ENCODE data around the gene CWF19L1.

The CWF19L1 gene

DNA sequence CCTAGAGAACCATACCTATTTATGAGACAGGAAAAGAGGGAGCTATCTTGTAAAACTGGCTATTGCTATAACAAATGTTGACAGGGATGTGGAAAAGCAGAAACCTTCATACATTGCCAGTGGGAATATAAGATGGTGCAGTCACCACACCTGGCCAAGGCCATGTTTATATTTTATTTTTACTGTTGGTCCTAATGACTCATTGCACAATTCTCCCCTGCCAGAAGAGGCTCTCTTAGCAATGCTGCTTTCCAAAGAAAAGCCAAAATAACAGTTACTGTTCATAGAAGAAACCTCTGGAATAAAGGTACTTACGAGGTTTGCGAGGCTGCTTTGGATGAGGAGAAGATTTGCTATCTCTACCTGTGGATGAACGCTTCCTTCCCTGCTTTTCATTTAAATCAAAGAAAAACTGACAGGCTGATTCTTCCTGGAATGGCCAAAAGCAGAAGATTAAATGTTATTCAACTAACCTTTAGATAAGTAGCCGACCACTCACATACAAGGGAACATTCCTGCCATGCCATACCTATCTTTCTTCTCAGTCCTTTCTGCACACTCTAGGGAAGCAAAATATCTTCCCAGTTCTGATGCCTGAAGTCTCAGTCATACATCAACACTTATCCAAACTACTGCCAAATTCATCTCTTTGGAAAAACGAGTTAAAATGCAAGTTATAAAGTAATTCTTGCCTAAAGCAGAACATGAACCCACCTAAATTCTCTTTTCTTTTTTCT, 21.8 kb downstream of the CWF19L1 start:
- no peak for DNase-seq

DNA sequence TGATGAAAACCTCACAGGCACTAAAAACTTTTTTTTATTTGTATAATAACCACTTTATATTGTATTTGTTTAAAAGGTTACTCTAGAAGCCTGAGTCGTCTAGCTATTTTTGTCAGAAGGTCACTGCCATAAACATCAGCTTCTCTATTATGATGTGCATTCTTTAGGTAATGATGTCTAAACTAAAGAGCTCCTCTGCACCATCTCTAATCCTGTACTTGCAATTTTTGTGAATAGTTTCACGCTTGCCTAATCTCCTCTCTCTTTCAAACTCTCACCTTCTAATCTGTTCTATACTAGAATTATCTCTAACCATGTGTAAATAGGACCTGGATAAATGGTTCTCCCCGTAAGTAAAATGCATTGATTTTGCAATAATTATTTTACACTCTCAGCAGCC, 27.6 kb downstream of the CWF19L1 start:
- no peak for DNase-seq

DNA sequence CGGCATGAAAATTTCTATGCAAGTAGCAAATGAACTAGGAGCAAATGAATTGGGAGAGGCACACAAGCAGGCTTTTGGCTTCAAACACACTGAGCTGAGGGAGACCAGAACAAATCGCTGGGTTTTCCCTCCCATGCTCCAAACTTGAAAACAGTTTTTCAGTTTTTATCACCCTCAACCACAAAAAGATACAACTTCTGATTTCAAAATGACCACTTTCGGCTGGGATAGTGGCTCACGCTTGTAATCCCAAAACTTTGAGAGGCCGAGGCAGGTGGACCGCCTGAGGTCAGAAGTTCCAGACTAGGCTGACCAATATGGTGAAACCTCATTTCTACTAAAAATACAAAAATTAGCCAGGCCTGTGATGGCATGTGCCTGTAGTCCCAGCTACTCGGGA, 29.0 kb downstream of the CWF19L1 start:
- no peak for DNase-seq

DNA sequence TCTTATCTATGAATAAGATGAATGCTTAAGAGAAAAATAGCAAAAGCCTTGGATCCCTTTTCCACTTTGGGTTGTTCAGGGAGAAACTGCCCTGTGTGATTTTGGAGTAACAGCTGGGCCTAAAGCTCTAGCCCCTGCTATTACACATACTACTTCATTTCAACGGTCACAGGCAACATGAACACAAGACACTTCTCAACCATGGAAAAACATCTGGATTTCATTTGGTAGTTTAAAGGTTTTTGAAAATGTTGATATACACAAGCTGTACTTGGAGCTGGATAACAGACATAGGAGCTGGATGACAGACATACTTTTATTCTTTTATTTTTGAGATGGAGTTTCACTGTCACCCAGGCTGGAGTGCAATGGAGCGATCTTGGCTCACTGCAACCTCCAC, 35.3 kb downstream of the CWF19L1 start:
- DNase-seq: no peak

DNA sequence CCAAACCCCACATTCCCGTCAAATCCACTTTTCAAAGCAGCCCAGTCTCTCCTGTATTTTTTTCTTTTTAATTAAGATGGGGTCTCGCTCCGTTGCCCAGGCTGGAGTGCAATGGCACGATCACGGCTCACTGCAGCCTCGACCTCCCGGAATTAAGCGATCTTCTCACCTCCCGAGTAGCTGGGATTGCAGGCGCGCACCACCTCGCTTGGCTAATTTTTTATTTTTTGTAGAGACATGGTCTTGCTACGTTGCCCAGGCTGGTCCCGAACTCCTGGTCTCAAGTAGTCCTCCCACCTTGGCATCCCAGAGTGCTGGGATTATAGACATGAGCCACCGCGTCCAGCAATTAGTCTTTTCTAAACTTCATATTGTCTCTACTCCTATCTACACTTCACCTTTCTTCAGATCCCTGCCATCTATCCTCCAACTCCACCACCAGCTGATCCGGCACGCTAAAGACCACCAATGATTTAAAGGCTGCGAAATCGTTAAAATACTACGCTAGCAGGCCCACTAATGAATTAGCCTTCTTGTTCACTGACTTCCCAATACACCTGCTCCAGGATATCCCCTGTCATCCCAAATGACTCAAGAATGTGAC, 37.5 kb downstream of the CWF19L1 start:
- DNase-seq: no peak

DNA sequence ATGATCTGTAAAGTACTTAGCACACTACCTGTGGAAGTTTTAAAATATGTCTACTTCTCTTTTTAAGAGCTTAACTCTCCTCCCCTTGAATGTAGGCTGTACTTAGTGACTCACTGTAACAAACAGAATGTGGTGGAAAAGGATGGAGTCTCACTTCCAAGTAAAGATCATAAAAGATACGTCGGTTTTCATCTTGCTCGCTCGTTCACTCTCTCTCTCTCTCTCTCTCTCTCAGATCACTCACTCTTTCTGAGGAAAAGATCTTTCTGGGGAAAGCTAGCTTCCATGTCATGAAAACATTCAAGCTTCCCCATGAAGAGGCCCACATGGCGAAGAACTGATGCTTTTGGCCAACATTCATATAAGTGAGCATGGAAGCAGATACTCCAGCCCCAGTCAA, 43.6 kb downstream of the CWF19L1 start:
- no peak for DNase-seq

DNA sequence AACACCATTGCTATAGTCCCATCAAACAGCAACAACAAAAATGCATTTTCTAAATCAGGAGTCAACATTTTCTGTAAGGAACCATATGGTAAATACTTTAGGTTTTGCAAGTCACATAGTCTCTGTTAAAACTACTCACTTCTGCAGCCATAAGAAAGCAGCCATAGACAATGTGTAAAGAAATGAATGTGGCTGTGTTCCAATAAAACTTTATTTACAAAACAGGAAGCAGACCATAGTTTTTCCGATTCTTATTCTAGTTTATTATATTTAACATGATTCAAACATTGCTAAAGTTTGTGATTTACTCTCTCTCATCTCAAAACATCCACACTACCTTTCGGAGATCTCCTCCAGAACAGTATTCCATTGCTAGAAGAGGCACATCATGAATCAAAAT, 44.9 kb downstream of the CWF19L1 start:
- no peak for DNase-seq

DNA sequence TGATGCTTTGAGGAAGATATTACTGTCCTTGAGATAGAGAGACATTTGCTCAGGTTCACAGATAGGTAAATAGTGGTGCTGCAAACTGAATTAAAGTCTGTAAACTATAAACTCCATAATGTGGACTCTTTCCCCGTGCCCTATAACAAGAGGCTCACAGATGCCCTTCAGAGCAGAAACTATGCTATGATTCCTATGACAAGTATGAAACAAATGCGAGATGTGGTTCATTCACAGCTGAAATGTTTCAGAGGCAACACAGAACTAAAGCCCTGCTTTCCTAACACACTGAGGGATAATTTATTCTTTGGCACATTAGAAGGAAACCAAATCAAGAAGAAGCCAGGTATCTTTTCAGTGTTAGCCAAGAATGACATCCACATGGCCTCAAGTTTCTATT, 51.4 kb downstream of the CWF19L1 start:
- no peak for DNase-seq

DNA sequence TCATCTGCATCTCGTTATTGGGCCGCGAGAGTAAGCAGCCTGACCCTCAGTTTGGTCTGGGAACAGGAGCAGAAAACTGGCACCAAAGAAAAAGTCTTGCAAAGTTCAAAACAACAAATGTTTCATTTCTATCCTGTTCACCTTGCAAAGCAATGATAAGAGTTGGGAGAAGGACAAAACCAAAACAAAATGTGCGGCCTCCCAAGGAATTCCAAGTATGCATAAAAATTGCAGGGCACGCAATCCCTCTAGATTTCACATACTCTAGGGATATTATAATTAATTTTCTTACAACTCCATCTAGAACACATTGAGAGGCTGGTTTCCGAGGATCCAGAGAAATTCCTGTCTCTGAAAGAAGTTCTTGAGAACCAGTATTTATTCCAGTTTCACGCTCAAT, 58.1 kb downstream of the CWF19L1 start:
- no peak for DNase-seq

DNA sequence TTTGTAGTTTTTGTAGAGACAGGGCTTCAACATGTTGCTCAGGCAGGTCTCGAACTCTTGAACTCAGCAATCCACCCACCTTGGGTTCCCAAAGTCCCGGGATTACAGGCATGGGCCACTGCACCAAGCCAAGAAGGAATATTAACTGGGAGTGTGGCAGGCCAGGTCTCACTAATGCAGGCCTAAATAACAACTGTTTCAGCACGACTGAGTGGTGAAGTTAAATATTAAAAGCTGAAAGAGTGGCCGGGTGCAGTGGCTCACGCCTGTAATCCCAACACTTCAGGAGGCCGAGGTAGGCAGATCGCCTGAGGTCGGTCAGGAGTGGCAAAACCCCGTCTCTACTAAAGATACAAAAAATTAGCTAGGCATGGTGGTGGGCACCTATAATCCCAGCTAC, 59.2 kb downstream of the CWF19L1 start:
- no peak for DNase-seq

DNA sequence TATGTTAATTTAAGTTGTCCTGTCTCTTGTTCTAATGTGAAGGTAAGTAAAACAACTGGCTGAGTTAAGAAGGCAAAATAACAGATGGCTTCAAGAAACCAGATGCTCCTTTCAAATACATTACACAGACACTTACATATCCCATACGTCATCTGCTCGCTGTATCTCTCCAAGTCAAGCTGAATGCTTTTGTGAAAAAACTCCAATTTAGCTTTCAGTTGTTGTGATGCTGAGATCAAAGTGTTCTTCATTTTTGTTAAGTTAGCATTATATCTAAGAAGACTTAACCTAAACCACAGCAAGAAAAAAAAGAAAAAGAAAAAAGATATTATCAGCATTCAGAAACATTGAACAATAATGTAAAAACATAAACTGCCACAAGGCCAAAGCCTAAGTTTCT, 63.1 kb downstream of the CWF19L1 start:
- DNase-seq: no peak

DNA sequence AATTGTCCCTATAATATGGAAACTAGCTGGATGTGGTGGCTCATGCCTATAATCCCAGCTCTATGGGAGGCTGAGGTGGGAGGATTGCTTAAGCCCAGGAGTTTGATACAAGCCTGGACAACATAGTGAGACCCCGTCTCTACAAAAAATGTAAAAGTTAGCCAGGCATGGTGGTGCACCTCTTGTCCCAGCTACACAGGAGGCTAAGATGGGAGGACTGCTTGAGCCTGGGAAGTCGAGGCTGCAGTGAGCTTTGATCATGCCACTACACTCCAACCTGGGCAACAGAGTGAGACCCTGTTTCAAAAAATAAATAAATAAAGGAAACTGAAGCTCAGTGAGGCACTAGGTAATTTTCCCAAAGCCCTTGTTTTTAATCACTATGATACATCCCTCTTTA, 65.9 kb downstream of the CWF19L1 start:
- no peak for DNase-seq

DNA sequence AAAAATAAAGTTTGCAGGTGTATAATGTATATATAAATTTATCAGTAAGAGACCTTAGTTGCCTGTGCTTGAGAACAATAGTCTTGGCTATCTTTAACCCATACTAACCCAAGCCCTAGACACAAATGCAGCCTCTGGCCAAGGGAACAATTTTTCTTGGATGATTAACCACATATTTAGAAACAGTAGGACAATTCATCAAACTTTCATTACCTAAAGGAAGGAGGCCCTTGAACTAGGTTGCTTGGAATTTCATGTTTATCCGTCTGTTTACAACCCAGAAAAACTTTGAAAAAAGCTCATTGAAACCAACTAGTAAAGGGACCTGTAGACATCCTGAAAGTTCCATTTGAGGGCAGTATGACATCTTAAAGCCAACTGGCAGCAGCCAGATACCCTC, 72.7 kb downstream of the CWF19L1 start:
- DNase-seq: no peak

DNA sequence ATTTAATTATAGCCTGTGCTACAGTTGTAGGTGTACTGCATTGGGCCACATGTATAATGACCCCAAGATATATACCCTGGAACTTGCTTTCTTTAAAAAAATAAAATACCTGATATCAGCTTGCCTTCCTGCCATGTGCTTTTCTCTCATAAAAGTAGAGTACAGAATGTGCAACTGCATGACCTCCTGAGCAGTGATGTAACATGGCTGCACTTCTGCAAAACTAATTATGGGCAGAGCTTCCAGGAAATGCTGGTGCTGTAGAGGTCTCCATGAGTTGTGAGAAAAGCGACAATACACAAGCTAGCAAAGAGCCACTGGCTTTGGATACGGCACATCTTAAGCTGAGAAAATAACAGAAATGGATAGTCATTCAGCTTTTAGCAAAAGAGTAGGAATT, 75.1 kb downstream of the CWF19L1 start:
- no peak for DNase-seq

DNA sequence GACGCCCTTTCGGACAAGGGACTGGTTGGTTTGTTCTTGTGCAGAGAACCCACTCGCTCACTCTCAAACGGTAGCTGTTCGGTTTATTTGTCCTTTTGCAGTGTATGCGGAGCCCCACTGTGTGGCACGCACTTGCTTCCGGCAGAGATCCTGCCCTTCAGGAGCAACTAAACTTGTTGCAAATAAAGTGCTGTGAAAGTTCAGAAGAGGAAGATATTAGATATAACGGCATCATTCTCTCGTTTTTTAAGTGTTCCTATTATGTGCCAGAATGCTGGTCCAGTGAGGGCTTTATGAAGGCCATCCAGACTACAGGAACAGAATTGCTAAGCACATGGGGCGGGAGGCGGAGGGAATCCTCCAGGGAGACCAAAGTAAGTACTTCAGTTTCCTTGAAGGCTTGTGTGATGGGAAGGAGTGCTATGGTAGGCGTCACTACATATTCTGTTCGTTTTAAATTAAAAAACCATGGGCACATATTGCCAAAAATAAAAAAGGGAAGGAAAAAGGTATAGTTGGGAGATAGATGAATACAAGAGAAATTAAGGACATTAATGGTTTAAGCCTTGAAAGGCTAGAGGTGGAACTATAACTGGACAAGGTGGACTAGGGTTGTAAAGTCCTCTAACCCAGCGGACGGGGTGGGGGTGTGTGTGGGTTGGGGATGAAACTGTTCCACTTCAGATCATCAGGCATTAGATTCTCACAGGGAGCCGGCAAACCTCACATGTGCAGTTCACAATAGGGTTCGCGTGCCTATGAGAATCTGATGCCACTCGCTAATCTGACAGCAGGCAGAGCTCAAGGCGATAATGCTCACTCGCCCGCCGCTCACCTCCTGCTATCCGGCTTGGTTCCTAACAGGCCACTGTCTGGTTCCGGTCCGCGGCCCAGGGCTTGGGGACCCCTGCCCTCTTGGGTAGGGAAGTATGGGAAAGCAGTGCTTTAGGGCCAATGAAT, 80.9 kb downstream of the CWF19L1 start:
- no peak for DNase-seq

DNA sequence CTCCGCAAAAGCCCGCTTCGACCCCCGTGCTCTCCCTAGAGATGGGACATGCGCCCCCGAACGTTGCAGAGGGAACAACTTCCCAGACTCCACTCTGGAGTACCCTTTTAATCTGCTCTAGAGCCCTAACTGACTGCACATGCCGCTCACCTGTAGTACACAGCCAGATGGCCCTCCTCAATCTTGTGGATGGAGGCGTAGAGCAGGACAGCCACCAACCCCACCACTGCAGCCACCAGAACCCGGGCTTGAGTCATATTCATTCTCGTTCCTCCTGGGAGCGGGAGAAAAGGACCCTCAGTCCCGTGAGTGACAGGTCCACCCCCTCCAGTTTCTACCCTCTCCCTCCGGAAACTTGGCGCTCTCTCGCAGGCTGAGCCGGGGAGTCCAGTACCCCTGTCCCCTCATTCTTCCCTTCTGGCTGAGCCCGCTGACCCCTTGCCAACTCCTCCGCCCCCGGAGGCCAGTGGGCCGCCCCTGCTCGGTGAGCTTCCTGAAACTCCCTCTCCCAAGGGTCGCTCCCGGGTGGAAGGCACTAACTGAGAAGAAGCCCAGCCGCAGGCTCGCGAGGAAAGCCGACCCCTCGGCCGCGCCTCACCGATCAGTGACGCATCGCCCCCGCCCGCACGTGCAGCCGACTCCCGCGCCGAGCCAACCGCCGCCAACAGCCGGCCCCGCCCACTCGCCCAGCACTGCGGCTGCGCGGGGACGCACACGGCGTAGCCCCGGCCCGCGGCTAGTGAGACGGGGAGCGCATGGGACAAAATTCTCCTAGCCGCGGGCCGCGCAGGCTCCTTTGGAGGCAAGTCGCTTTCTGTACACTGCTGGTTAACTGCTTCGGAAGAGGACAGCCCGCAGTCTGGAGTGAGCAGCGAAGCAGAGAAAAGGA, 81.8 kb downstream of the CWF19L1 start, which contains the start of gene ERLIN1:
TSS of gene ERLIN1 (minus strand) at position 666 of the 889 bp plus-strand sequence. CDS start at position 263, 403 bp downstream.
- DNase-seq: peak; percentile 79

DNA sequence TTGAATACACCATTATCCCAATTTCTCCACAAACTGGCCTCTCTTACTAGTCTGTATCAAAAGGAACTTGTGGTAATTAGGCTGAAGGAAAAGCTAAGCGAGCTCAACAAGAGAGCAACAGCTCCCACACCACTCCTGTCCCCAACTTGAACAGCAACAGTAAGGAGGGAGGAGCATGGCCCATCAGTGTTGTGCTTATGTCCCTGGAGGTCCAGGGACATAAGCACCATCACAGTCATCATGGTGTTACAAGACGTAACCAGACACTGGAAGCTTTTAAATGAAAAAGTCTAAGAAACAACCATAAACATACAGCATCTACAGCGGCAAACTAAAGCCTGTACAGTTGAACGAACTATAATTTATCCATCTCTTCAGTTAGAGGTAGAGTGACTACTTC, 82.6 kb downstream of the CWF19L1 start:
- DNase-seq: no peak

DNA sequence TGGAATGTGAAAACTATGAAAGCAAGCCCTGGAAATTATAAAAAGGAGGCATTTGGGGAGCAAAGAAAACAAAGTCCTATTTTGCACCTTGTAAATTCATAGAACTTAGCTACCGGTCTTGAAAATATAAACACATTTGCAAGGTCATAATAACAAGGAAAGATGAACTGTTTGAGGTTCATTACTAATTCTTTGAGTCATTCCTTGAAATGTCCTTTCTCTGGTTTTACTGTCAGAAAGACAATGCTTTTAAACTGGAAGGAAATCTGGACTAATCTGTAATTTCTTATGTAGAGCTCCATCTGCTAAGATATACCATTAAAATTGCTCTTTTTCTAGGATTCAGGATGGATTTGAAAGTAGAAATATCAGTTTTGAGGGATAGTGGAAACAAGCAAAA, 83.0 kb downstream of the CWF19L1 start:
- no peak for DNase-seq

DNA sequence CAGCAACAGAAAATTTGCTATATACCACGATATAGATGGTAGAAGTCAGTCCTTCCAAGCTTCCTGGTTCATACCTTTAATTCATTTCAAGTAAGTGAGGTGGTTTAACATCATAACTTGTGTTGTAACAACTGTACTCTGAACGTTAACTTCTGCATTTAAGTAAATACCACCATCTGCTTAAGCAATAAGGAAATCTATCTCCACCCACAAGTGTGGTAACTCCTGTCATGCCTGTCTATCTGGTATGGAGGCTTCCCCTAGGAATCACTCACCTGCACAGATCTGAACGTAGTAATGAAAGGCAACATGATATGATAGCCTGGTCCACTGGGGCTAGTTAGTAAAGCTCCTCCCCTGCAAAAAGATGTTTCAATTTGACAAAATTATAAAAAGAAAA, 84.0 kb downstream of the CWF19L1 start:
- no peak for DNase-seq

DNA sequence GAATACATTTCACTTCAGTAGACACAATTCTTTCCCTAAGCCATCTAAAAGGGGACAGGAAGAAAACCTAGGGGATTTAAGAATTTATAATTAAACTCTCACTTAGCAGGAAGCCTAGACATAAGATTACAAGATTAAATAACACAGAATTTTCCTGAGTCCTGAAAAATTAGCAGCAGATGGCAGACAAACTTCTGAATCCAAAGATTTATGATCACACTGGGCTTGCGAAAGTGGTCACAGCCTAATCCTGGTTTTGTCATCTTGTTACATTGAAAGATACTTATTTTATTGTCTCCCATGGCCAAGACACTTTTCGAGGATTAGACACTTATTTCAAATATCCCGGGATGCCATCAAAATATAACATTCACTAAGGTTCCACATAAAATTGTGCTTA, 84.5 kb downstream of the CWF19L1 start:
- no peak for DNase-seq
